Endothelial cell of umbilical vein (primary cell): ENCODE data around the gene MED4.

ENCODE experiments used
- EZH2 ChIP-seq: IDR thresholded peaks from 2 replicates; pipeline ENCODE4 v1.6.1; 2012; ENCODE audit warnings: borderline replicate concordance, low read depth, mild to moderate bottlenecking, moderate library complexity, low read length, inconsistent platforms; ENCODE audit not compliant: severe bottlenecking
- MYC ChIP-seq: IDR thresholded peaks from one replicate; pipeline ENCODE4 v1.6.1; 2011; ENCODE audit warnings: mild to moderate bottlenecking, low read depth, low read length
- POLR2A ChIP-seq: IDR thresholded peaks from 2 replicates; pipeline ENCODE4 v1.6.1; 2012; ENCODE audit warnings: low read depth, mild to moderate bottlenecking, control low read depth, low read length
- TF ChIP-seq, protein P1 (sequence below), 2 donors: IDR thresholded peaks; 1 replicate in 1 of 2; 2 replicates in 1 of 2; pipeline ENCODE4 v1.5.1; 2011; ENCODE audit warnings: low read length in 2 of 2, mild to moderate bottlenecking in 2 of 2, moderate library complexity in 2 of 2, control low read depth in 1 of 2, inconsistent platforms in 1 of 2, low read depth in 1 of 2; ENCODE audit not compliant: insufficient read depth in 1 of 2; ENCODE audit errors: extremely low read depth in 1 of 2

DNA sequence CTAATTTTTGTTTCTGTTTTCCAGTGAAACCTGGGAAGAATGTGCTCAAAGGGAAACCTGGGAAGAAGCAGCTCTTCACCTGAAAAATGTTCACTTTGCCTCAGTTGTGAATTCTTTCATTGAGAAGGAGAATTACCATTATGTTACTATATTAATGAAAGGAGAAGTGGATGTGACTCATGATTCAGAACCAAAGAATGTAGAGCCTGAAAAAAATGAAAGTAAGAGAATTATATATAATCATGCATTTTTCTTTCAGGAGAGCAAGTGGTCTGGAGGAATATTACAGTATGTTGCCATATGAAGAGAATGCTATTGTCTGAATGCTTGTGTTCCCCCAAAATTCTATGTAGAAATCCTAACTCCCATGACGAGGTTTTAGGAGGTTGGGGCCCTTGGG, 54.0 kb downstream of the MED4 start:
- TF ChIP-seq, protein P1, sequence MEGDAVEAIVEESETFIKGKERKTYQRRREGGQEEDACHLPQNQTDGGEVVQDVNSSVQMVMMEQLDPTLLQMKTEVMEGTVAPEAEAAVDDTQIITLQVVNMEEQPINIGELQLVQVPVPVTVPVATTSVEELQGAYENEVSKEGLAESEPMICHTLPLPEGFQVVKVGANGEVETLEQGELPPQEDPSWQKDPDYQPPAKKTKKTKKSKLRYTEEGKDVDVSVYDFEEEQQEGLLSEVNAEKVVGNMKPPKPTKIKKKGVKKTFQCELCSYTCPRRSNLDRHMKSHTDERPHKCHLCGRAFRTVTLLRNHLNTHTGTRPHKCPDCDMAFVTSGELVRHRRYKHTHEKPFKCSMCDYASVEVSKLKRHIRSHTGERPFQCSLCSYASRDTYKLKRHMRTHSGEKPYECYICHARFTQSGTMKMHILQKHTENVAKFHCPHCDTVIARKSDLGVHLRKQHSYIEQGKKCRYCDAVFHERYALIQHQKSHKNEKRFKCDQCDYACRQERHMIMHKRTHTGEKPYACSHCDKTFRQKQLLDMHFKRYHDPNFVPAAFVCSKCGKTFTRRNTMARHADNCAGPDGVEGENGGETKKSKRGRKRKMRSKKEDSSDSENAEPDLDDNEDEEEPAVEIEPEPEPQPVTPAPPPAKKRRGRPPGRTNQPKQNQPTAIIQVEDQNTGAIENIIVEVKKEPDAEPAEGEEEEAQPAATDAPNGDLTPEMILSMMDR (IDR thresholded peaks at IDR 0.05; ENCODE audit: extremely low read depth in 1 of 2, insufficient read depth in 1 of 2, low read depth in 1 of 2, low read length in 2 of 2): no peak
- no peak for TF ChIP-seq EZH2
- TF ChIP-seq MYC: no peak
- TF ChIP-seq POLR2A: no peak
